ENCODE data around the gene ERCC3.

The ERCC3 gene

DNA sequence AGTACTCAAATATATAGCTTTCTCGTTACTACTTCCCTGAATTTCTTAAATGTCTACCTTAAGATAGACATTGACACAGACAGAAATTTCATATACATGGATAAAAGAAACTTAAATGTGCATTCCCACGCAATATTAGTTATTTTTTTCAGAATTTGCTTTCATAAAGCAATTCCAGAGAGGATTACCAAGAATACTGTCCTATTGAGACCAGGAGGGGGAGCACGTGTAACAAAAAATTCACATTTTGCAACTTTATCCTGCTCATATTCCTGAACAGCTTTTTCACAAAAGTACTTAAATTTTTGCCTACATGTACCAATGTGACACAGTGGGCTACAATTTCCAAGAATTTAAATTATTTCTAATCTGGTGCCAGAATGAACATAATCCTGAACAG lies 30.7 kb upstream of the ERCC3 start:
- no peak overlapping the region for H3K27ac ChIP-seq (ENCODE audit: low read depth, low read length, poor library complexity, severe bottlenecking)
- H3F3A ChIP-seq (ENCODE audit: insufficient read depth, low read length) = no peaks in the 10 kb centered on the region
- H3K9ac ChIP-seq (ENCODE audit: low read length) = no peak overlapping the region
- no peaks in the 10 kb centered on the region for H3K79me2 ChIP-seq (ENCODE audit: insufficient read depth, low read length)
- peaks cover 56% of the 10 kb centered on the region for H3K36me3 ChIP-seq (ENCODE audit: insufficient read depth, low read length)
- TF ChIP-seq, protein P1, sequence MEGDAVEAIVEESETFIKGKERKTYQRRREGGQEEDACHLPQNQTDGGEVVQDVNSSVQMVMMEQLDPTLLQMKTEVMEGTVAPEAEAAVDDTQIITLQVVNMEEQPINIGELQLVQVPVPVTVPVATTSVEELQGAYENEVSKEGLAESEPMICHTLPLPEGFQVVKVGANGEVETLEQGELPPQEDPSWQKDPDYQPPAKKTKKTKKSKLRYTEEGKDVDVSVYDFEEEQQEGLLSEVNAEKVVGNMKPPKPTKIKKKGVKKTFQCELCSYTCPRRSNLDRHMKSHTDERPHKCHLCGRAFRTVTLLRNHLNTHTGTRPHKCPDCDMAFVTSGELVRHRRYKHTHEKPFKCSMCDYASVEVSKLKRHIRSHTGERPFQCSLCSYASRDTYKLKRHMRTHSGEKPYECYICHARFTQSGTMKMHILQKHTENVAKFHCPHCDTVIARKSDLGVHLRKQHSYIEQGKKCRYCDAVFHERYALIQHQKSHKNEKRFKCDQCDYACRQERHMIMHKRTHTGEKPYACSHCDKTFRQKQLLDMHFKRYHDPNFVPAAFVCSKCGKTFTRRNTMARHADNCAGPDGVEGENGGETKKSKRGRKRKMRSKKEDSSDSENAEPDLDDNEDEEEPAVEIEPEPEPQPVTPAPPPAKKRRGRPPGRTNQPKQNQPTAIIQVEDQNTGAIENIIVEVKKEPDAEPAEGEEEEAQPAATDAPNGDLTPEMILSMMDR (IDR thresholded peaks at IDR 0.05; ENCODE audit: low read length) = peak; percentile 75
- TF ChIP-seq EZH2 (IDR thresholded peaks at IDR 0.05; ENCODE audit: borderline replicate concordance, low read length) = no peak
- H4K20me1 ChIP-seq (ENCODE audit: insufficient read depth, low read length) = no peaks in the 10 kb centered on the region
- H3K4me1 ChIP-seq (ENCODE audit: insufficient read depth, low read length, severe bottlenecking) = no peaks in the 10 kb centered on the region
- H3K9me3 ChIP-seq (ENCODE audit: low read length) = 0 out of 2 replicates have a peak, but pooled peaks cover 2% of the 10 kb centered on the region
- H3K4me3 ChIP-seq (ENCODE audit: low read depth, low read length, poor library complexity, severe bottlenecking) = no peak overlapping the region
- H2AFZ ChIP-seq (ENCODE audit: low read length) = no peak overlapping the region
- H3K27me3 ChIP-seq (ENCODE audit: insufficient read depth, low read length) = no peaks in the 10 kb centered on the region
- no peak overlapping the region for H3K4me2 ChIP-seq (ENCODE audit: low read length)
- H3K9me2 ChIP-seq (ENCODE audit: low read depth, low read length) = no peaks in the 10 kb centered on the region

DNA sequence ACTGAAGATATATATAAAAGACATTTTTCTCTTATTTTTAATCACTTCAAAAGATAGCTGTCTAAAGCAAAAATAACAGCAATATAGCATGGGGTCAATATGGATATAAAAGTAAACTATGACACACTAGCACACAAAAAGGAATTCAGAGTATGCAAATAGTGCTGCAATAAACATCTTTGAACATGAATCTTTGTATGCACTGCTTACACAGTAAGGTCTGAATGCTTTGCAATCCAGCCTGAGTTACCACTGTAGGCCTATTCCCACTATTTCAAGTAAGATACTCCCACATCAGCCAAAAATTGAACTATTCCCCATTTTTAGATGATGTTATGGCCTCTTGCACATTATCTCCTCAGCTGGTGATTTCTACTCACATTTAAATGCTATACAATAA lies 27.4 kb upstream of the ERCC3 start:
- H3K9me2 ChIP-seq (ENCODE audit: low read depth, low read length) = no peaks in the 10 kb centered on the region
- H3K4me2 ChIP-seq (ENCODE audit: low read length) = no peak overlapping the region
- no peaks in the 10 kb centered on the region for H3F3A ChIP-seq (ENCODE audit: insufficient read depth, low read length)
- no peaks in the 10 kb centered on the region for H3K27me3 ChIP-seq (ENCODE audit: insufficient read depth, low read length)
- H2AFZ ChIP-seq (ENCODE audit: low read length) = no peak overlapping the region
- H4K20me1 ChIP-seq (ENCODE audit: insufficient read depth, low read length) = no peaks in the 10 kb centered on the region
- H3K4me3 ChIP-seq (ENCODE audit: low read depth, low read length, poor library complexity, severe bottlenecking) = no peak overlapping the region
- no peaks in the 10 kb centered on the region for H3K79me2 ChIP-seq (ENCODE audit: insufficient read depth, low read length)
- no peak overlapping the region for H3K27ac ChIP-seq (ENCODE audit: low read depth, low read length, poor library complexity, severe bottlenecking)
- H3K9me3 ChIP-seq (ENCODE audit: low read length) = 0 out of 2 replicates have a peak, but pooled peaks cover 2% of the 10 kb centered on the region
- TF ChIP-seq EZH2 (IDR thresholded peaks at IDR 0.05; ENCODE audit: borderline replicate concordance, low read length) = no peak
- TF ChIP-seq, protein P1 (IDR thresholded peaks at IDR 0.05; ENCODE audit: low read length) = no peak
- H3K36me3 ChIP-seq (ENCODE audit: insufficient read depth, low read length) = peaks cover 75% of the 10 kb centered on the region
- H3K9ac ChIP-seq (ENCODE audit: low read length) = no peak overlapping the region
- no peaks in the 10 kb centered on the region for H3K4me1 ChIP-seq (ENCODE audit: insufficient read depth, low read length, severe bottlenecking)

DNA sequence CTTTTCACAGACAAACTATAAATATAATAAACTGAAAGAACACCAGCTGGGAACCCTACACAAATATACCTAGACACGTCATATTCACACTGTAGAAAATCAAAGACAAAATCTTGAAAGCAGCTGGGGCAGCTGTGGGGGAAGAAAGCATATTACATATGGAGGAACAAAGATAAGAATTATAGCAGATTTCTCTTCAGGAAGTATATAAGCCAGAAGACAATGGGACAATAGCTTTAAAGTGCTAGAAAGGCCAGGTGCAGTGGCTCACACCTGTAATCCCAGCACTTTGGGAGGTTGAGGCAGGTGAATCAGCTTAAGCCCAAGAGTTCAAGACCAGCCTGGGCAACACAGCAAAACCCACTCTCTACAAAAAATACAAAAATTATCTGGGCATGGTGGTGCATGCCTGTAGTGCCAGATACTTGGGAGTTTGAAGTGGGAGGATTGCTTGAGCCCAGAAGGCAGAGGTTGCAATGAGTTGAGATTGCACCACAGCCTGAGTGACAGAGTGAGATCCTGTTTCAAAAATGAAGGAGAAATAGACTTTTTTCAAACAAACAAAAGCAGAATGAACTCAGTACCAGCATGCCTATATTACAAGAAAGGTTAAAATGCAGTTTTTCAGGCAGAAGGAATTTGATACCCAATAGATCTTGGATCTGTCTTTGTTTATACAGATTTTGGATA lies 26.8 kb upstream of the ERCC3 start:
- Histone ChIP-seq H3K36me3 (ENCODE audit: insufficient read depth, low read length) (peaks cover 78% of the 10 kb centered on the region), H3K4me3 (ENCODE audit: low read depth, low read length, poor library complexity, severe bottlenecking) (no peak overlapping the region), H3K9me2 (ENCODE audit: low read depth, low read length) (no peaks in the 10 kb centered on the region), H3K9ac (ENCODE audit: low read length) (no peak overlapping the region), H3K9me3 (ENCODE audit: low read length) (0 out of 2 replicates have a peak, but pooled peaks cover 2% of the 10 kb centered on the region), H3F3A (ENCODE audit: insufficient read depth, low read length) (no peaks in the 10 kb centered on the region), H3K4me1 (ENCODE audit: insufficient read depth, low read length, severe bottlenecking) (no peaks in the 10 kb centered on the region), H3K27me3 (ENCODE audit: insufficient read depth, low read length) (no peaks in the 10 kb centered on the region), H4K20me1 (ENCODE audit: insufficient read depth, low read length) (no peaks in the 10 kb centered on the region), H3K27ac (ENCODE audit: low read depth, low read length, poor library complexity, severe bottlenecking) (no peak overlapping the region), H3K79me2 (ENCODE audit: insufficient read depth, low read length) (no peaks in the 10 kb centered on the region), H2AFZ (ENCODE audit: low read length) (no peak overlapping the region), H3K4me2 (ENCODE audit: low read length) (no peak overlapping the region)
- TF ChIP-seq EZH2 (IDR thresholded peaks at IDR 0.05; ENCODE audit: borderline replicate concordance, low read length) = no peak
- TF ChIP-seq, protein P1 (IDR thresholded peaks at IDR 0.05; ENCODE audit: low read length) = no peak
